Mucosa of stomach (tissue), 1 donor: ENCODE measurements around the gene SLC66A2.
A peak's percentile ranks its signal among the peaks of the same experiment; 100 is the strongest.

Source experiments
- H3K27me3 ChIP-seq: one replicate; pipeline ENCODE4 v1.7.0; 2013; ENCODE audit warnings: mild to moderate bottlenecking, low read length; ENCODE audit not compliant: control insufficient read depth, insufficient read depth
- H3K36me3 ChIP-seq: one replicate; pipeline ENCODE4 v1.7.0; 2013; ENCODE audit warnings: low read length; ENCODE audit not compliant: control insufficient read depth, insufficient read depth
- H3K4me1 ChIP-seq: one replicate; pipeline ENCODE4 v1.7.0; 2013; ENCODE audit warnings: mild to moderate bottlenecking, low read length; ENCODE audit not compliant: control insufficient read depth, insufficient read depth
- H3K4me3 ChIP-seq: one replicate; pipeline ENCODE4 v1.7.0; 2013; ENCODE audit warnings: low read length
- H3K9ac ChIP-seq: one replicate; pipeline ENCODE4 v1.7.0; 2013; ENCODE audit warnings: mild to moderate bottlenecking, low read length, moderate library complexity
- H3K9me3 ChIP-seq: one replicate; pipeline ENCODE4 v1.7.0; 2013; ENCODE audit warnings: mild to moderate bottlenecking, low read length, moderate library complexity; ENCODE audit not compliant: control insufficient read depth
- donor health status: Pancreatic carcinoma.

SLC66A2 gene

DNA sequence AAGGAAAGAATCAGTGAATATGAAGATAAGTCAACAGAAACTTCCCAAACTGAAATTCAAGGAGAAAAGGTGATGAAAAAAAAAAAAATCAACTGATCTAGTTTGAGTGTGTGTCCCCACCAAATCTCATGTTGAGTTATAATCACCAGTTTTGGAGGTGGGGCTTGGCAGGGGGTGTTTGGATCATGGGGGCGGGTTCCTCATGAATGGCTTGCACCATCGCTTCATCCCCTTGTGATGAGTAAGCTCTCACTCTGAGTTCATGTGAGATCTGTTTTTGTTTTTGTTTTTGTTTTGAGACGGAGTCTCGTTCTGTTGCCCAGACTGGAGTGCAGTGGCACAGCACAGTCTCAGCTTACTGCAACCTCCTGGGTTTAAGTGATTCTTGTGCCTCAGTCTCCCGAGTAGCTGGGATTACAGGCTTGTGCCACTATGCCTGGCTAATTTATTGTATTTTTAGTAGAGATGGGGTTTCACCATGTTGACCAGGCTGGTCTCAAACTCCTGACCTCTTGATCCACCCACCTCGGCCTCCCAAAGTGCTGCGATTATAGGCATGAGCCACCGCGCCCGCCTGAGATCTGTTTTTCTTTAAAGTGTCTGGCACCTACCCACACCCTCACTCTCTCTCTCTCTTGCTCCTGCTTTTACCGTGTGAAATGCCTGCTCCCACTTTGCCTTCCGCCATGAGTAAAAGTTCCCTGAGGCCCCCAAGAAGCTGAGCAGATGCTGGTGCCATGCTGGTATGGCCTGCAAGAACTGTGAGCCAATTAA, 4.0 kb upstream of the SLC66A2 start:
- Histone ChIP-seq H3K9me3 (no peaks in the 10 kb centered on the region), H3K9ac (no peak overlapping the region), H3K4me1 (peaks cover 9% of the 10 kb centered on the region), H3K36me3 (no peaks in the 10 kb centered on the region), H3K27me3 (no peaks in the 10 kb centered on the region), H3K4me3 (no peak overlapping the region)

DNA sequence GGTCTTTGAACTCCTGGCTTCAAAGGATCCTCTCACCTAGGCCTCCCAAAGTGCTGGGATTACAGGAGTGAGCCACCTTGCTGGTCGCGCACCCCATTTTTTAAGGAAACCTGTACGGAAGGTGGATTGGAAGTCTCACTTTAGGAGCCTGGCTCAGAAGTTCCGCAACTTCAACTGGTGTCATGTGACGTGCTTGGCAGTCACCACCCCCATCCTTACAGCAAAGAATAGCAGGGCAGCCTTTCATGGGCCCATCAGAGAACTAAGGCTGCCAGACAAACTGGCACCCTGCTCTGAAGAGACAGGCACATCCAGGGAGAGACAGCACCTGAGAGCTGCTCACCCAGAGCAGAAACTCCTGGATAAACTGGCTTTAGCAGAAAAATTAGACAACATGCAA, 3.3 kb upstream of the SLC66A2 start:
- Histone ChIP-seq H3K27me3 (no peaks in the 10 kb centered on the region), H3K9ac (no peak overlapping the region)

GRCh38 chr18:79953971-79954651, 2.7 kb upstream of the SLC66A2 start:
- H3K9ac ChIP-seq = no peak overlapping the region
- no peaks in the 10 kb centered on the region for H3K9me3 ChIP-seq
- no peaks in the 10 kb centered on the region for H3K36me3 ChIP-seq
- H3K4me3 ChIP-seq = no peak overlapping the region
- no peaks in the 10 kb centered on the region for H3K27me3 ChIP-seq
- no peaks in the 10 kb centered on the region for H3K4me1 ChIP-seq

More for the DNA sequence above, 3.3 kb upstream of the SLC66A2 start:
- Histone ChIP-seq H3K4me3 (no peak overlapping the region), H3K9me3 (no peaks in the 10 kb centered on the region), H3K4me1 (peaks cover 4% of the 10 kb centered on the region), H3K36me3 (no peaks in the 10 kb centered on the region)

DNA sequence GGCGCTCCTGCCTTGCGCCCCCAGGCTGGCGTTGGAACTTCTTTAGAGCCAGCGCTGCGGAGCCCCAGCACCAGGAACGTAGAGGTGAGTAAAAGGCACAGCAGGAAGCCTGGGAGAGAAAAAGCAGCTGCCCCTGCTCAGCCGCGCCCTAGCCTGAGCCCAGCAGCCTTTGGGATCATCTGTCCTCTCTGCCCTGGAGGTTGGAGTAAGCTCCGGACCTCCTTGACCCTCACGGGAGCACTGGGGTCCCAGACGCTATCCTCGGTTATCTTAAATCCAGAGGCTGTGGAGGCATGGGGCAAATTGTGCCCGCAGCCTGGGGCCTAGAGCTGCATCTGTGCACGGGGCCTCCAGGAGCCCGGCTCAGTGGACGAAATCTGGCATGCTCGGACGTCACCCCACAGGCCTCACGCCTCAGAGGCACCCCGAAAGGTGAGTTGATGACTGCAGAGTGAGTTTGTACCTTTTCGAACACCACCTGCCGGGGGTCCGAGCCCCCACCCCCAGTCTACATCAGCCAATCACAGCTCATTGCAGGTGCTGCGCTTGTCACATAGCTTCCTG, 1.6 kb upstream of the SLC66A2 start:
- Histone ChIP-seq H3K9me3 (no peaks in the 10 kb centered on the region), H3K9ac (no peak overlapping the region), H3K36me3 (no peaks in the 10 kb centered on the region), H3K4me3 (no peak overlapping the region), H3K27me3 (no peaks in the 10 kb centered on the region), H3K4me1 (peaks cover 5% of the 10 kb centered on the region)

DNA sequence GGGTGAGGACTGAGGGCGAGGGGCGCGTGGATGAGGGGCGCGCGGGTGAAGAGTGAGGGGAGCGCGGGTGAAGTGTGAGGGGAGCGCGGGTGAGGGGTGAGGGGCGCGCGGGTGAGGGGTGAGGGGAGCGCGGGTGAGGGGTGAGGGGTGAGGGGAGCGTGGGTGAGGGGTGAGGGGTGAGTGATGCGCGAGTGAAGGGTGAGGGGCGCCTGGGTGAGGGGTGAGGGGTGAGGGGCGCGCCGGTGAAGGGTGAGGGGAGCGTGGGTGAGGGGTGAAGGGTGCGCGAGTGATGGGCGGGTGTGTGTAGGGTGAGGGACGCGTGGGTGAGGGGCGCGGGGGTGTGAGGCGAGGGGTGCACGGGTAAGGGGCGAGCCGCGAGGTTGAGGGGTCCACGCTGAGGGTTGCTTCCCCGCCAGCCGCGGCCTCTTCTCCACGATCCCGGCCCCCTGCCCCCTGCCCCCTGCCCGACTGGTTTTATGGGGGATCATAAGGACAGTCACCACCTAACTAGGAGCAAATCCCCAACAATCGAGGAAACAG, 1.1 kb upstream of the SLC66A2 start:
- Histone ChIP-seq H3K4me3 (no peak overlapping the region), H3K27me3 (no peaks in the 10 kb centered on the region), H3K9ac (peak overlapping the region; percentile 31), H3K9me3 (no peaks in the 10 kb centered on the region), H3K36me3 (no peaks in the 10 kb centered on the region), H3K4me1 (peaks cover 5% of the 10 kb centered on the region)

DNA sequence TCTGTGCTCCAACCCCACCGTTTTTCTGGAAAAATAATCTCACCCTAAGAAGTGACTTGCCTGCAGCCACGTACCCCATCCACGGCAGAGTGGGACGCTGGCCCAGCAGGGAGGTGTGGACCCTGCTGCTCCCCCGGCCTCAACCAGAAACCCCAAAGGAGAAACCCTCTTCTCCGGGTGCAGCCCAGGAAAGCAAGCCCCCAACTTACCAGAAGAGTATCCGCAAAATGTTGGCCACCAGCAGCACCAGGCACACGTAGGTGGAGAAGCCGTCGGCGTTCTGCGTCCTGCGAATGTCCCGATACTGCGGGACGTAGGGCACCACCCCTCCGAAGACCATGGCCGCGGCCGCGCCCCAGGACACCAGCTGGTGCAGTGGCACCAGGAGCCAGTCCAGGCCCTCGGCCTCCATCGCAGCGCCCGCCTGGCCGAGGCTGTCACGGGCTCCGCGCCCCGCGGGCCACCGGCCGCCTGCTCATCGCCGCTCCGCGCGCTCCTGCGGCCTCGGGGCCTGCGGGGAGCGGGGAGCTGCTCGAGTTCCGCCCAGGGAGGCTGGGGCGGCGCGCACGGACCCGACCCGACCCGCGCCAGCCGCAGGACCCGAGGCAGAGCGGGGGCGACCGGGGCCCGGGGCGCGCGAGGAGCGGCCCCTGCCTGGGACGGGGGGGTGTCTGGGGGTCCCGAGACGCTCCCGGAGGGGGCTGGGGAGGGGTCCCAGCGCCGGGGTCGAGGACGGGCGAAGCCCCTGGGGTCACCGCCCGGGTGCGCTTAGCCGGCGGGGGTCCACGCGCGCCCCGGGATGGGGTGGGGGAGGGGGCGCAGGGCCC, 725 bp downstream of the SLC66A2 start:
- peaks cover 5% of the 10 kb centered on the region for H3K4me1 ChIP-seq
- peak overlapping the region; percentile 58 for H3K9ac ChIP-seq

GRCh38 chr18:79949697-79950487, 1.6 kb downstream of the SLC66A2 start:
- Histone ChIP-seq H3K4me1 (peaks cover 5% of the 10 kb centered on the region), H3K27me3 (no peaks in the 10 kb centered on the region), H3K4me3 (no peak overlapping the region), H3K9ac (peak overlapping the region; percentile 58), H3K36me3 (no peaks in the 10 kb centered on the region), H3K9me3 (no peaks in the 10 kb centered on the region)

More for the DNA sequence above, 725 bp downstream of the SLC66A2 start:
- Histone ChIP-seq H3K4me3 (peak overlapping the region; percentile 32), H3K9me3 (no peaks in the 10 kb centered on the region), H3K27me3 (no peaks in the 10 kb centered on the region), H3K36me3 (no peaks in the 10 kb centered on the region)

- Histone ChIP-seq H3K9ac (no peak overlapping the region), H3K9me3 (no peaks in the 10 kb centered on the region), H3K27me3 (no peaks in the 10 kb centered on the region), H3K4me1 (peaks cover 9% of the 10 kb centered on the region), H3K4me3 (no peak overlapping the region), H3K36me3 (no peaks in the 10 kb centered on the region)
Observed at GRCh38 chr18:79948719-79949411, 2.6 kb downstream of the SLC66A2 start.

DNA sequence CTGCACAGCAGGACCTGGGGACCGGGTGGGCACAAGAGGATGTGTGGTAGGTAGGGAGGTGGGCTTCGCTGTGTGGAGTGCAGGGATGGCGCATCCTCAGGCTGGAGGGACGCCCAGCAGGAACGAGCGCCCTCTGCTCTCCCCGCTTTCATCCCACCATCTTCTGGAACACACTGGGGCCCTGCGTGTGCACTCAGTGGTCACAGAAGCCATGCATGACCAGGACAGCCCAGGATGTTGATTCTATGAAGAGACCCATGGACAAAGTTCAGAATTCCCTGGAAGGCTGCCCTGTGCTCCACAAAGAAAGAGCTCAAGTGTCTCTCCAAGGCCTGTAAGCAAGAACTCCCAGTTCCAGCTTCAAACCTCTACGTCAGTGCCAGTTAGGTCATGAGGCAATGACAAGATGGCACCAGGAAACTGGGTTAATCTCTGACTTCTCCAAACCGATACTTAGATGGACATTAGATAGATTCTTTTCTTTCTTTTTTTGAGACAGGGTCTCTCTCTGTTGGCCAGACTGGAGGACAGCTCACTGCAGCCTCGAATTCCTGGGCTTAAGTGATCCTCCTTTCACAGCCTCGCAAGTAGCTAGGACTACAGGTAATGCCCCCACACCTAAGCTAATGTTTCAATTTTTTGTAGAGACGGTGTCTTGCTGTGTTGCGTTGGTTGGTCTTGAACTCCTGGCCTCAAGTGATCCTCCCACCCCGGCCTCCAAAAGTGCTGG, 3.4 kb downstream of the SLC66A2 start:
- no peak overlapping the region for H3K9ac ChIP-seq
- H3K36me3 ChIP-seq = no peaks in the 10 kb centered on the region
- H3K27me3 ChIP-seq = no peaks in the 10 kb centered on the region
- no peak overlapping the region for H3K4me3 ChIP-seq
- no peaks in the 10 kb centered on the region for H3K9me3 ChIP-seq
- peaks cover 17% of the 10 kb centered on the region for H3K4me1 ChIP-seq

GRCh38 chr18:79947054-79947755, 4.2 kb downstream of the SLC66A2 start:
- Histone ChIP-seq H3K4me1 (peaks cover 18% of the 10 kb centered on the region), H3K9me3 (no peaks in the 10 kb centered on the region), H3K9ac (no peak overlapping the region), H3K36me3 (peaks cover 3% of the 10 kb centered on the region), H3K27me3 (no peaks in the 10 kb centered on the region), H3K4me3 (no peak overlapping the region)
